Measurements from ENCODE around the gene CAMK1D. TPM values are rescaled to one million over a fixed set of nuclear protein-coding genes. Genes with fewer than 3 reads are reported as not detected.

CAMK1D gene
- polyA plus RNA-seq, 1 donor (not counting 4 experiments of a cell fraction or from before 2014, with no cell fraction given), result 0.76 TPM

- H3K27ac ChIP-seq (ENCODE audit: control insufficient read depth, insufficient read depth, low read length), result no peak overlapping the region
- H3K9me3 ChIP-seq (ENCODE audit: control insufficient read depth, low read depth, low read length), result no peaks in the 10 kb centered on the region
- no peaks in the 10 kb centered on the region for H3K4me1 ChIP-seq (ENCODE audit: control insufficient read depth, extremely low read depth, insufficient read depth, low read length)
- H3K4me2 ChIP-seq (ENCODE audit: control insufficient read depth, extremely low read depth, insufficient read depth, low read depth, low read length), result no peak overlapping the region
- no peaks in the 10 kb centered on the region for H3K79me2 ChIP-seq (ENCODE audit: control insufficient read depth, insufficient read depth, low read length)
- H2AFZ ChIP-seq (ENCODE audit: control insufficient read depth, low read length), result no peak overlapping the region
- no peak overlapping the region for H3K9ac ChIP-seq (ENCODE audit: control insufficient read depth, extremely low read depth, insufficient read depth, low read length)
- H4K20me1 ChIP-seq (ENCODE audit: control insufficient read depth, extremely low read depth, insufficient read depth, low read length), result no peaks in the 10 kb centered on the region
- FAIRE-seq, result no peak
- H3K9me1 ChIP-seq (ENCODE audit: control insufficient read depth, extremely low read depth, insufficient read depth, low read length), result no peaks in the 10 kb centered on the region
- no peaks in the 10 kb centered on the region for H3K36me3 ChIP-seq (ENCODE audit: control insufficient read depth in 2 of 2, extremely low read depth in 1 of 2, insufficient read depth in 2 of 2, low read length in 2 of 2)
- H3K4me3 ChIP-seq (ENCODE audit: control insufficient read depth in 2 of 3, extremely low read depth in 1 of 3, insufficient read depth in 2 of 3, low read depth in 1 of 3, low read length in 3 of 3), result no peak overlapping the region
- H3K27me3 ChIP-seq (ENCODE audit: control insufficient read depth, extremely low read depth, insufficient read depth, low read length), result no peaks in the 10 kb centered on the region
- dilution Hi-C loops (cut with MboI; ENCODE audit: extremely low pct_ligation_motif_present, low sequenced_read_pairs), result no loop called here
- no peak for DNase-seq (ENCODE audit: low read depth, low spot score)
- TF ChIP-seq, protein P1, sequence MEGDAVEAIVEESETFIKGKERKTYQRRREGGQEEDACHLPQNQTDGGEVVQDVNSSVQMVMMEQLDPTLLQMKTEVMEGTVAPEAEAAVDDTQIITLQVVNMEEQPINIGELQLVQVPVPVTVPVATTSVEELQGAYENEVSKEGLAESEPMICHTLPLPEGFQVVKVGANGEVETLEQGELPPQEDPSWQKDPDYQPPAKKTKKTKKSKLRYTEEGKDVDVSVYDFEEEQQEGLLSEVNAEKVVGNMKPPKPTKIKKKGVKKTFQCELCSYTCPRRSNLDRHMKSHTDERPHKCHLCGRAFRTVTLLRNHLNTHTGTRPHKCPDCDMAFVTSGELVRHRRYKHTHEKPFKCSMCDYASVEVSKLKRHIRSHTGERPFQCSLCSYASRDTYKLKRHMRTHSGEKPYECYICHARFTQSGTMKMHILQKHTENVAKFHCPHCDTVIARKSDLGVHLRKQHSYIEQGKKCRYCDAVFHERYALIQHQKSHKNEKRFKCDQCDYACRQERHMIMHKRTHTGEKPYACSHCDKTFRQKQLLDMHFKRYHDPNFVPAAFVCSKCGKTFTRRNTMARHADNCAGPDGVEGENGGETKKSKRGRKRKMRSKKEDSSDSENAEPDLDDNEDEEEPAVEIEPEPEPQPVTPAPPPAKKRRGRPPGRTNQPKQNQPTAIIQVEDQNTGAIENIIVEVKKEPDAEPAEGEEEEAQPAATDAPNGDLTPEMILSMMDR (optimal IDR thresholded peaks at IDR 0.05 in 1 of 3, IDR thresholded peaks at IDR 0.05 in 1 of 3, conservative IDR thresholded peaks at IDR 0.05 in 1 of 3; ENCODE audit: extremely low read depth in 1 of 3, insufficient read depth in 2 of 3, low read length in 3 of 3), result no peak
- TF ChIP-seq EZH2 (IDR thresholded peaks at IDR 0.05; ENCODE audit: low read length), result no peak
Measured at GRCh38 chr10:12685261-12686058, 336.1 kb downstream of the CAMK1D start.

GRCh38 chr10:12687996-12688395, 338.6 kb downstream of the CAMK1D start:
- H3K36me3 ChIP-seq (ENCODE audit: control insufficient read depth in 2 of 2, extremely low read depth in 1 of 2, insufficient read depth in 2 of 2, low read length in 2 of 2), result no peaks in the 10 kb centered on the region
- no peak overlapping the region for H3K4me2 ChIP-seq (ENCODE audit: control insufficient read depth, extremely low read depth, insufficient read depth, low read depth, low read length)

More at GRCh38 chr10:12687996-12688395, 338.6 kb downstream of the CAMK1D start:
- H3K9ac ChIP-seq (ENCODE audit: control insufficient read depth, extremely low read depth, insufficient read depth, low read length), result no peak overlapping the region
- H3K27me3 ChIP-seq (ENCODE audit: control insufficient read depth, extremely low read depth, insufficient read depth, low read length), result no peaks in the 10 kb centered on the region
- no peaks in the 10 kb centered on the region for H3K79me2 ChIP-seq (ENCODE audit: control insufficient read depth, insufficient read depth, low read length)
- H3K4me1 ChIP-seq (ENCODE audit: control insufficient read depth, extremely low read depth, insufficient read depth, low read length), result no peaks in the 10 kb centered on the region
- FAIRE-seq (no peak), DNase-seq (ENCODE audit: low read depth, low spot score) (no peak)
- H3K4me3 ChIP-seq (ENCODE audit: control insufficient read depth in 2 of 3, extremely low read depth in 1 of 3, insufficient read depth in 2 of 3, low read depth in 1 of 3, low read length in 3 of 3), result no peak overlapping the region
- dilution Hi-C loops (cut with MboI; ENCODE audit: extremely low pct_ligation_motif_present, low sequenced_read_pairs), result no loop called here
- TF ChIP-seq EZH2 (IDR thresholded peaks at IDR 0.05; ENCODE audit: low read length), result no peak
- TF ChIP-seq, protein P1 (optimal IDR thresholded peaks at IDR 0.05 in 1 of 3, IDR thresholded peaks at IDR 0.05 in 1 of 3, conservative IDR thresholded peaks at IDR 0.05 in 1 of 3; ENCODE audit: extremely low read depth in 1 of 3, insufficient read depth in 2 of 3, low read length in 3 of 3), result no peak
- H2AFZ ChIP-seq (ENCODE audit: control insufficient read depth, low read length), result no peak overlapping the region
- no peaks in the 10 kb centered on the region for H4K20me1 ChIP-seq (ENCODE audit: control insufficient read depth, extremely low read depth, insufficient read depth, low read length)
- no peaks in the 10 kb centered on the region for H3K9me1 ChIP-seq (ENCODE audit: control insufficient read depth, extremely low read depth, insufficient read depth, low read length)
- no peaks in the 10 kb centered on the region for H3K9me3 ChIP-seq (ENCODE audit: control insufficient read depth, low read depth, low read length)
- no peak overlapping the region for H3K27ac ChIP-seq (ENCODE audit: control insufficient read depth, insufficient read depth, low read length)

All from keratinocyte (primary cell).